K562 (cell line): ENCODE measurements around the gene LEMD1.

Source experiments
- BHLHE40 ChIP-seq: IDR thresholded peaks from 2 replicates; pipeline ENCODE4 v1.6.1; 2011; ENCODE audit warnings: low read length, improper control_type of control experiment
- CBFB ChIP-seq: sonication (generic); formaldehyde crosslinking; IDR thresholded peaks from 2 replicates; pipeline ENCODE4 v1.4.0; 2020; ENCODE audit warnings: mild to moderate bottlenecking, missing genetic modification reagents
- FOXM1 ChIP-seq, 2 experiments: fragments of 450-650 bp in 1 of 2; sonication (generic) in 1 of 2; formaldehyde crosslinking in 1 of 2; IDR thresholded peaks; 2 replicates each; pipeline versions ENCODE4 v1.6.1 to v1.9.0; 2017 to 2022; ENCODE audit warnings: low read depth in 2 of 2, mild to moderate bottlenecking in 2 of 2, missing genetic modification reagents in 1 of 2, moderate library complexity in 1 of 2
- MEF2D ChIP-seq: conservative IDR thresholded peaks from 2 replicates; pipeline ENCODE4 v1.6.1; 2016; ENCODE audit warnings: low read depth, missing genetic modification characterization, missing compliant biosample characterization
- NR3C1 ChIP-seq: sonication (generic); formaldehyde crosslinking; IDR thresholded peaks from 2 replicates; pipeline ENCODE4 v1.8.1; 2022; ENCODE audit warnings: missing genetic modification reagents
- RAD21 ChIP-seq, 2 experiments: fragments of 250-450 bp in 1 of 2; fragments of 450-650 bp in 1 of 2; sonication (Bioruptor Pico) in 1 of 2; formaldehyde crosslinking in 1 of 2; IDR thresholded peaks in 1 of 2; conservative IDR thresholded peaks in 1 of 2; 2 replicates each; pipeline versions ENCODE4 v1.4.0 to v1.8.0; 2020 to 2022; ENCODE audit warnings: mild to moderate bottlenecking in 2 of 2, moderate library complexity in 1 of 2
- SP1 ChIP-seq: sonication (generic); formaldehyde crosslinking; IDR thresholded peaks from 2 replicates; pipeline ENCODE4 v1.8.1; 2022; ENCODE audit warnings: mild to moderate bottlenecking, missing genetic modification reagents
- SRF ChIP-seq, 2 experiments: fragments of 250-450, 450-650 bp in 1 of 2; sonication (Bioruptor Pico) in 1 of 2; sonication (generic) in 1 of 2; formaldehyde crosslinking; IDR thresholded peaks; 2 replicates each; pipeline versions ENCODE4 v1.5.0 to v1.5.1; 2020 to 2022; ENCODE audit warnings: mild to moderate bottlenecking in 1 of 2, missing genetic modification reagents in 1 of 2
- ZNF124 ChIP-seq: sonication (generic); formaldehyde crosslinking; IDR thresholded peaks from 2 replicates; pipeline ENCODE4 v1.8.1; 2022; ENCODE audit warnings: missing genetic modification reagents
- ZNF184 ChIP-seq: sonication (generic); formaldehyde crosslinking; IDR thresholded peaks from 2 replicates; pipeline ENCODE4 v1.5.0; 2020; ENCODE audit warnings: missing genetic modification reagents
- ZNF311 ChIP-seq: fragments of 250-450 bp; sonication (Bioruptor Pico); IDR thresholded peaks from 2 replicates; pipeline ENCODE4 v1.4.0; 2020; ENCODE audit warnings: mild to moderate bottlenecking, moderate library complexity
- TF ChIP-seq, protein P1 (sequence below): sonication (generic); formaldehyde crosslinking; IDR thresholded peaks from 2 replicates; pipeline ENCODE4 v1.8.0; 2023; ENCODE audit warnings: mild to moderate bottlenecking, missing genetic modification reagents
- TF ChIP-seq, protein P2 (sequence below): fragments of 450-650 bp; IDR thresholded peaks from 2 replicates; pipeline ENCODE4 v1.6.1; 2016; ENCODE audit warnings: missing biosample characterization, missing genetic modification characterization
- TF ChIP-seq, protein P3 (sequence below), 3 experiments: IDR thresholded peaks in 2 of 3; conservative IDR thresholded peaks in 1 of 3; 2 replicates each; pipeline ENCODE4 v1.5.1; 2011 to 2012; ENCODE audit warnings: low read length in 3 of 3, mild to moderate bottlenecking in 3 of 3, control low read depth in 2 of 3, improper control_type of control experiment in 1 of 3, inconsistent platforms in 1 of 3, low read depth in 1 of 3, mixed read lengths in 1 of 3, moderate library complexity in 1 of 3; ENCODE audit not compliant: insufficient read depth in 2 of 3

DNA sequence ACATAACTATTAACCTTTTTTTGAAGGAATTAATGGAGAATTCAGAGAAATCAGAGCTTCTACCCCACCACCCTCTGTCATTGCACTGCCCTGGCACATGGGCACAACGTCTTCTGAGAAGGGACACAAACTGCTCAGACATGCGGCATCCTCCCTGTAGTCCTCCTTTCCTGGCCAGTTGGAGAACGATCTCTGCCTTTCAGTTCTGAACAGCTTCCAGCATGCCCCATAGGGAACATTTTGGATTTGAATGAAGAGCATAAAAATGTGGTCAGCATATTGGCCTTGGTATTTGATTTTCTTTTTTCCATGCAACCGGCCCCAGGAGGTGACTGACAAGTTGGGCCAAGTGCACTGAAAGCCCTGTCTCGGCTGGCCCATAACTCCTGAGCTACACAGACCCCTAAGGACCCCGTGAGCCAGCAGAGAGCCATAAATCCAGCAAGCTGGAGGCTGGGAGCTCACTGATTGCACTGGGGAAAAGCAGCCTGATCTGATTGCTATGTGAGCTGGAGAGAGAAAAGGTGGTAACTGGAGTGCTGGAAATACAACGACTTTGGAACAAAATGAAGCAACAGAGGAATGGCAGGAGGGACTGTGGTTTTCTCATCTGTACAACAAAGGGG is 44.9 kb upstream of the LEMD1 start:
- no peak for TF ChIP-seq SP1
- TF ChIP-seq SRF (CRISPR knock-in tag; IDR thresholded peaks at IDR 0.05) = no peak
- no peak for TF ChIP-seq ZNF124
- TF ChIP-seq, protein P1, sequence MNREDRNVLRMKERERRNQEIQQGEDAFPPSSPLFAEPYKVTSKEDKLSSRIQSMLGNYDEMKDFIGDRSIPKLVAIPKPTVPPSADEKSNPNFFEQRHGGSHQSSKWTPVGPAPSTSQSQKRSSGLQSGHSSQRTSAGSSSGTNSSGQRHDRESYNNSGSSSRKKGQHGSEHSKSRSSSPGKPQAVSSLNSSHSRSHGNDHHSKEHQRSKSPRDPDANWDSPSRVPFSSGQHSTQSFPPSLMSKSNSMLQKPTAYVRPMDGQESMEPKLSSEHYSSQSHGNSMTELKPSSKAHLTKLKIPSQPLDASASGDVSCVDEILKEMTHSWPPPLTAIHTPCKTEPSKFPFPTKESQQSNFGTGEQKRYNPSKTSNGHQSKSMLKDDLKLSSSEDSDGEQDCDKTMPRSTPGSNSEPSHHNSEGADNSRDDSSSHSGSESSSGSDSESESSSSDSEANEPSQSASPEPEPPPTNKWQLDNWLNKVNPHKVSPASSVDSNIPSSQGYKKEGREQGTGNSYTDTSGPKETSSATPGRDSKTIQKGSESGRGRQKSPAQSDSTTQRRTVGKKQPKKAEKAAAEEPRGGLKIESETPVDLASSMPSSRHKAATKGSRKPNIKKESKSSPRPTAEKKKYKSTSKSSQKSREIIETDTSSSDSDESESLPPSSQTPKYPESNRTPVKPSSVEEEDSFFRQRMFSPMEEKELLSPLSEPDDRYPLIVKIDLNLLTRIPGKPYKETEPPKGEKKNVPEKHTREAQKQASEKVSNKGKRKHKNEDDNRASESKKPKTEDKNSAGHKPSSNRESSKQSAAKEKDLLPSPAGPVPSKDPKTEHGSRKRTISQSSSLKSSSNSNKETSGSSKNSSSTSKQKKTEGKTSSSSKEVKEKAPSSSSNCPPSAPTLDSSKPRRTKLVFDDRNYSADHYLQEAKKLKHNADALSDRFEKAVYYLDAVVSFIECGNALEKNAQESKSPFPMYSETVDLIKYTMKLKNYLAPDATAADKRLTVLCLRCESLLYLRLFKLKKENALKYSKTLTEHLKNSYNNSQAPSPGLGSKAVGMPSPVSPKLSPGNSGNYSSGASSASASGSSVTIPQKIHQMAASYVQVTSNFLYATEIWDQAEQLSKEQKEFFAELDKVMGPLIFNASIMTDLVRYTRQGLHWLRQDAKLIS (CRISPR knock-in tag) = no peak
- TF ChIP-seq, protein P2, sequence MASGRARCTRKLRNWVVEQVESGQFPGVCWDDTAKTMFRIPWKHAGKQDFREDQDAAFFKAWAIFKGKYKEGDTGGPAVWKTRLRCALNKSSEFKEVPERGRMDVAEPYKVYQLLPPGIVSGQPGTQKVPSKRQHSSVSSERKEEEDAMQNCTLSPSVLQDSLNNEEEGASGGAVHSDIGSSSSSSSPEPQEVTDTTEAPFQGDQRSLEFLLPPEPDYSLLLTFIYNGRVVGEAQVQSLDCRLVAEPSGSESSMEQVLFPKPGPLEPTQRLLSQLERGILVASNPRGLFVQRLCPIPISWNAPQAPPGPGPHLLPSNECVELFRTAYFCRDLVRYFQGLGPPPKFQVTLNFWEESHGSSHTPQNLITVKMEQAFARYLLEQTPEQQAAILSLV (tag) = no peak
- no peak for TF ChIP-seq FOXM1 (IDR thresholded peaks at IDR 0.05; ENCODE audit: low read depth)
- TF ChIP-seq FOXM1 (CRISPR knock-in tag; IDR thresholded peaks at IDR 0.05; ENCODE audit: low read depth) = no peak
- no peak for TF ChIP-seq CBFB (CRISPR knock-in tag)
- TF ChIP-seq, protein P3, sequence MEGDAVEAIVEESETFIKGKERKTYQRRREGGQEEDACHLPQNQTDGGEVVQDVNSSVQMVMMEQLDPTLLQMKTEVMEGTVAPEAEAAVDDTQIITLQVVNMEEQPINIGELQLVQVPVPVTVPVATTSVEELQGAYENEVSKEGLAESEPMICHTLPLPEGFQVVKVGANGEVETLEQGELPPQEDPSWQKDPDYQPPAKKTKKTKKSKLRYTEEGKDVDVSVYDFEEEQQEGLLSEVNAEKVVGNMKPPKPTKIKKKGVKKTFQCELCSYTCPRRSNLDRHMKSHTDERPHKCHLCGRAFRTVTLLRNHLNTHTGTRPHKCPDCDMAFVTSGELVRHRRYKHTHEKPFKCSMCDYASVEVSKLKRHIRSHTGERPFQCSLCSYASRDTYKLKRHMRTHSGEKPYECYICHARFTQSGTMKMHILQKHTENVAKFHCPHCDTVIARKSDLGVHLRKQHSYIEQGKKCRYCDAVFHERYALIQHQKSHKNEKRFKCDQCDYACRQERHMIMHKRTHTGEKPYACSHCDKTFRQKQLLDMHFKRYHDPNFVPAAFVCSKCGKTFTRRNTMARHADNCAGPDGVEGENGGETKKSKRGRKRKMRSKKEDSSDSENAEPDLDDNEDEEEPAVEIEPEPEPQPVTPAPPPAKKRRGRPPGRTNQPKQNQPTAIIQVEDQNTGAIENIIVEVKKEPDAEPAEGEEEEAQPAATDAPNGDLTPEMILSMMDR (IDR thresholded peaks at IDR 0.05 in 2 of 3, conservative IDR thresholded peaks at IDR 0.05 in 1 of 3; ENCODE audit: insufficient read depth in 2 of 3, low read depth in 1 of 3, low read length in 3 of 3) = no peak
- no peak for TF ChIP-seq RAD21 (CRISPR knock-in tag; conservative IDR thresholded peaks at IDR 0.05 in 1 of 2, IDR thresholded peaks at IDR 0.05 in 1 of 2)
- no peak for TF ChIP-seq ZNF311
- TF ChIP-seq MEF2D (tag) = no peak
- no peak for TF ChIP-seq BHLHE40
- TF ChIP-seq NR3C1 (CRISPR knock-in tag) = no peak
- no peak for TF ChIP-seq ZNF184 (CRISPR knock-in tag)
